ENCODE measurements around the gene LIPA. TPM values are rescaled to one million over a fixed set of nuclear protein-coding genes. Genes with fewer than 3 reads are reported as not detected.

The LIPA gene
- total RNA-seq, 2 experiments from 2014 or later, result 20.4 to 20.7 TPM

GRCh38 chr10:89278900-89279392 lies 27.4 kb upstream of the LIPA start:
- POLR2A ChIA-PET, result no interaction called here
- Mint-ChIP-seq H3K27me3 (peaks cover 6% of the 10 kb centered on the region), H3K27ac (no peak overlapping the region), H3K9me3 (no peaks in the 10 kb centered on the region), H3K4me1 (ENCODE audit: low read depth) (no peaks in the 10 kb centered on the region), H3K4me3 (no peak overlapping the region), H3K36me3 (ENCODE audit: low read depth) (no peaks in the 10 kb centered on the region)
- TF ChIP-seq CTCF (IDR thresholded peaks at IDR 0.05), result no peak
- CTCF ChIA-PET, result interaction anchor here (2.1 kb wide), 1 partner anchor 90 kb away, joined by 7 read pairs; no protein-coding TSS in a partner anchor
- ATAC-seq (no peak), DNase-seq (no peak)
- intact Hi-C loops (cut with micrococcal nuclease), result no loop called here

- Mint-ChIP-seq H3K9me3 (no peaks in the 10 kb centered on the region), H3K4me3 (no peak overlapping the region), H3K4me1 (ENCODE audit: low read depth) (no peaks in the 10 kb centered on the region), H3K27me3 (peaks cover 6% of the 10 kb centered on the region), H3K36me3 (ENCODE audit: low read depth) (no peaks in the 10 kb centered on the region), H3K27ac (no peak overlapping the region)
- intact Hi-C loops (cut with micrococcal nuclease), result no loop called here
- ChIA-PET POLR2A (no interaction called here), CTCF (no interaction called here)
- no peak for ATAC-seq
- TF ChIP-seq CTCF (IDR thresholded peaks at IDR 0.05), result no peak
- no peak for DNase-seq
Observed at GRCh38 chr10:89278034-89278535, 26.5 kb upstream of the LIPA start.

GRCh38 chr10:89275383-89275782 lies 23.8 kb upstream of the LIPA start:
- no peak for TF ChIP-seq CTCF (IDR thresholded peaks at IDR 0.05)
- no peaks in the 10 kb centered on the region for H3K36me3 Mint-ChIP-seq (ENCODE audit: low read depth)
- H3K4me3 Mint-ChIP-seq, result no peak overlapping the region
- no peak for ATAC-seq
- no peak for DNase-seq
- H3K4me1 Mint-ChIP-seq (ENCODE audit: low read depth), result no peaks in the 10 kb centered on the region
- intact Hi-C loops (cut with micrococcal nuclease), result no loop called here
- no peak overlapping the region for H3K27ac Mint-ChIP-seq
- POLR2A ChIA-PET, result interaction anchor here (1.1 kb wide), 1 partner anchor 17 kb away, joined by 3 read pairs; no protein-coding TSS in a partner anchor
- CTCF ChIA-PET, result no interaction called here
- no peaks in the 10 kb centered on the region for H3K9me3 Mint-ChIP-seq
- H3K27me3 Mint-ChIP-seq, result peaks cover 8% of the 10 kb centered on the region

GRCh38 chr10:89274928-89275327 lies 23.4 kb upstream of the LIPA start:
- DNase-seq (no peak), ATAC-seq (no peak)
- H3K4me1 Mint-ChIP-seq (ENCODE audit: low read depth), result no peaks in the 10 kb centered on the region
- no peak overlapping the region for H3K4me3 Mint-ChIP-seq
- H3K9me3 Mint-ChIP-seq, result no peaks in the 10 kb centered on the region
- POLR2A ChIA-PET, result interaction anchor here (1.1 kb wide), 1 partner anchor 17 kb away, joined by 3 read pairs; no protein-coding TSS in a partner anchor
- peaks cover 8% of the 10 kb centered on the region for H3K27me3 Mint-ChIP-seq
- no peak for TF ChIP-seq CTCF (IDR thresholded peaks at IDR 0.05)
- H3K36me3 Mint-ChIP-seq (ENCODE audit: low read depth), result no peaks in the 10 kb centered on the region
- CTCF ChIA-PET, result no interaction called here
- intact Hi-C loops (cut with micrococcal nuclease), result no loop called here
- no peak overlapping the region for H3K27ac Mint-ChIP-seq

GRCh38 chr10:89273680-89274079 lies 22.1 kb upstream of the LIPA start:
- H3K4me3 Mint-ChIP-seq, result no peak overlapping the region
- no peak overlapping the region for H3K27ac Mint-ChIP-seq
- ChIA-PET POLR2A (no interaction called here), CTCF (interaction anchor here (0.7 to 1.3 kb wide), 4 partner anchors 9 to 97 kb away, joined by 3 read pairs; no protein-coding TSS in a partner anchor)
- no peaks in the 10 kb centered on the region for H3K4me1 Mint-ChIP-seq (ENCODE audit: low read depth)
- H3K36me3 Mint-ChIP-seq (ENCODE audit: low read depth), result no peaks in the 10 kb centered on the region
- intact Hi-C loops (cut with micrococcal nuclease), result no loop called here
- no peak for ATAC-seq
- no peak for TF ChIP-seq CTCF (IDR thresholded peaks at IDR 0.05)
- H3K27me3 Mint-ChIP-seq, result peaks cover 8% of the 10 kb centered on the region
- no peaks in the 10 kb centered on the region for H3K9me3 Mint-ChIP-seq
- no peak for DNase-seq

Measured in activated CD8-positive, alpha-beta T cell treated with anti-CD3 and anti-CD28 coated beads for 36 hours (primary cell).